AG09319 (cell line): ENCODE data around the gene LAMB2.

Experiments
- DNase-seq: peaks from one replicate; pipeline ENCODE4 v3.0.0-alpha.2; 2010; ENCODE audit warnings: low read depth; ENCODE audit errors: extremely low read depth
- CTCF ChIP-seq: IDR thresholded peaks from 2 replicates; pipeline ENCODE4 v1.5.1; 2011; ENCODE audit warnings: low read depth, mild to moderate bottlenecking, inconsistent platforms, low read length, moderate library complexity

Gene LAMB2

GRCh38 chr3:49132437-49133225, at the start of gene LAMB2:
LAMB2 (minus strand) TSS chr3:49133050; CDS start chr3:49132867, 183 bp downstream.
- peak; percentile 32 for TF ChIP-seq CTCF
- DNase-seq: peak; percentile 57

- no peak for TF ChIP-seq CTCF
- no peak for DNase-seq
These were observed 48.5 kb upstream of the LAMB2 start for GRCh38 chr3:49181351-49181750.

GRCh38 chr3:49180116-49180515, 47.3 kb upstream of the LAMB2 start:
- TF ChIP-seq CTCF: no peak
- DNase-seq: no peak

GRCh38 chr3:49177073-49177472, 44.2 kb upstream of the LAMB2 start:
- TF ChIP-seq CTCF: no peak
- no peak for DNase-seq

GRCh38 chr3:49175530-49175929, 42.7 kb upstream of the LAMB2 start:
- no peak for TF ChIP-seq CTCF
- DNase-seq: no peak

- TF ChIP-seq CTCF: no peak
- DNase-seq: no peak
These were observed 41.6 kb upstream of the LAMB2 start for GRCh38 chr3:49174397-49174985.

GRCh38 chr3:49173792-49174170, 40.9 kb upstream of the LAMB2 start:
- no peak for DNase-seq
- TF ChIP-seq CTCF: no peak
